Measurements from ENCODE around the gene THBS3.
"Not testable (repeated sequence)": the region's sequence is repeated elsewhere in the genome, so short reads cannot be mapped to it uniquely, and the experiment has no call there.

The THBS3 gene

DNA sequence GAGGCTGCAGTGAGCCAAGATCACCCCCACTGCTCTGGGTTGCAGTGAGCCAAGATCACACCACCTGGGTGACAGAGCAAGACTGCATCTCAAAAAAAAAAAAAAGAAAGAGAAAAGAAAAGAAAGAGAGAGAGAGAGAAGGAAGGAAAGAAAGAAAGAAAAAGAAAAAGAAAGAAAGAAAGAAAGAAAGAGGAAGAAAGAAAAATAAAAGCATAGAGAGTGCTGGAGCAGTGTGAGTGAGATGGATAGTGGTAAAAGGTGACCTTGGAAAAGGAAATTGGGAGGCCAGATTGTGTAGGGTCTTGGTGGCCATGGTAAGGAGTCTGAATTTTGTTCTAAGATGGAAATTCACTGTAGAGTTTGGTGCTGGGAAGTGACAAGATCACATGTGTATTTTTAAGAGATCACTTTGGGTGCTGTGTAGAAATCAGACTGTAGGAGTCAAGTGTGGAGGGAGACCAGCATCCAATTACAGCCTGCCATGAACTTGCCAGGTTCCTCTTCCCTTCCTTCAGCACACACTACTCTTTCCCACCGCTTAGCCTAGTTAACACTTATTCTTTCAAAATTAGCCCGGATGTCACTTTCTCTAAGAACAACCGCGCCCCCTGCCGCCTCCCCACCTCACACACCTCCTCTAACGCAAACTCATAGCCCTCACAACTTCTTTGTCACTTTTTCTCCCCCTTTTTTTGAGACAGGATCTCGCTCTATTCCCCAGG, 18.7 kb upstream of the THBS3 start:
- H3K27ac ChIP-seq (ENCODE audit: low read depth, low read length) = peak overlapping the region; percentile 81
- H3K4me1 ChIP-seq (ENCODE audit: control insufficient read depth in 5 of 5, insufficient read depth in 5 of 5, low read length in 5 of 5) = peaks cover 8 to 27% (median 17%) of the 10 kb centered on the region in 5 donors
- H3K4me3 ChIP-seq (ENCODE audit: low read depth in 1 of 5, low read length in 5 of 5) = peak overlapping the region; percentile 64 to 81 (median 76)
- H3K36me3 ChIP-seq (ENCODE audit: control insufficient read depth in 5 of 5, insufficient read depth in 5 of 5, low read length in 5 of 5) = no peaks in the 10 kb centered on the region
- H3K9me3 ChIP-seq (ENCODE audit: control insufficient read depth in 5 of 5, low read length in 5 of 5) = no peaks in the 10 kb centered on the region
- H3K9ac ChIP-seq (ENCODE audit: low read length in 5 of 5) = peak overlapping the region in 4 of 5 donors; percentile 57 to 75 (median 64)
- no peaks in the 10 kb centered on the region for H3K27me3 ChIP-seq (ENCODE audit: control insufficient read depth in 5 of 5, insufficient read depth in 4 of 5, low read length in 5 of 5)

DNA sequence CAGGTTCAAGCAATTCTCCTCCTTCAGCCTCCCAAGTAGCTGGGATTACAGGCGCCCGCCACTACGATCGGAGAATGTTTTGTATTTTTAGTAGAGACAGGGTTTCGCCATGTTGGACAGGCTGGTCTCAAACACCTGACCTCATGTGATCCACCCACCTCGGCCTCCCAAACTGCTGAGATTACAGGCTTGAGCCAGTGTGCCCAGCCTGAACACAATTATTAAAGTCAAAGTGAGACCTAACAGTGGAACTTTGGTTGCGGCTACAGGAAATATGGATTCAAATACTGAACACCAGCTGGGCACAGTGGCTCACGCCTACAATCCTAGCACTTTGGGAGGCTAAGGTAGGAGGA, 17.7 kb upstream of the THBS3 start:
- H3K27ac ChIP-seq (ENCODE audit: low read depth, low read length); H3K27me3 ChIP-seq (ENCODE audit: control insufficient read depth in 5 of 5, insufficient read depth in 4 of 5, low read length in 5 of 5); H3K36me3 ChIP-seq (ENCODE audit: control insufficient read depth in 5 of 5, insufficient read depth in 5 of 5, low read length in 5 of 5); H3K9ac ChIP-seq (ENCODE audit: low read length in 5 of 5); H3K9me3 ChIP-seq (ENCODE audit: control insufficient read depth in 5 of 5, low read length in 5 of 5); H3K4me3 ChIP-seq (ENCODE audit: low read depth in 1 of 5, low read length in 5 of 5): not testable (repeated sequence)
- H3K4me1 ChIP-seq (ENCODE audit: control insufficient read depth in 5 of 5, insufficient read depth in 5 of 5, low read length in 5 of 5) = peaks cover 8 to 27% (median 17%) of the 10 kb centered on the region in 5 donors

GRCh38 chr1:155223047-155223446, 15.3 kb upstream of the THBS3 start:
- H3K9me3 ChIP-seq (ENCODE audit: control insufficient read depth in 5 of 5, low read length in 5 of 5) = no peaks in the 10 kb centered on the region
- peaks cover 8 to 35% (median 24%) of the 10 kb centered on the region in 5 donors for H3K4me1 ChIP-seq (ENCODE audit: control insufficient read depth in 5 of 5, insufficient read depth in 5 of 5, low read length in 5 of 5)
- H3K4me3 ChIP-seq (ENCODE audit: low read depth in 1 of 5, low read length in 5 of 5) = no peak overlapping the region
- H3K36me3 ChIP-seq (ENCODE audit: control insufficient read depth in 5 of 5, insufficient read depth in 5 of 5, low read length in 5 of 5) = no peaks in the 10 kb centered on the region
- no peak overlapping the region for H3K9ac ChIP-seq (ENCODE audit: low read length in 5 of 5)
- no peak overlapping the region for H3K27ac ChIP-seq (ENCODE audit: low read depth, low read length)
- H3K27me3 ChIP-seq (ENCODE audit: control insufficient read depth in 5 of 5, insufficient read depth in 4 of 5, low read length in 5 of 5) = no peaks in the 10 kb centered on the region

- not testable (repeated sequence) for H3K4me3 ChIP-seq (ENCODE audit: low read depth in 1 of 5, low read length in 5 of 5); H3K9me3 ChIP-seq (ENCODE audit: control insufficient read depth in 5 of 5, low read length in 5 of 5); H3K27me3 ChIP-seq (ENCODE audit: control insufficient read depth in 5 of 5, insufficient read depth in 4 of 5, low read length in 5 of 5); H3K27ac ChIP-seq (ENCODE audit: low read depth, low read length); H3K9ac ChIP-seq (ENCODE audit: low read length in 5 of 5)
- peaks cover 0 to 13% (median 9%) of the 10 kb centered on the region in 5 donors for H3K4me1 ChIP-seq (ENCODE audit: control insufficient read depth in 5 of 5, insufficient read depth in 5 of 5, low read length in 5 of 5)
- peaks cover 0 to 11% (median 0%) of the 10 kb centered on the region in 5 donors for H3K36me3 ChIP-seq (ENCODE audit: control insufficient read depth in 5 of 5, insufficient read depth in 5 of 5, low read length in 5 of 5)
These were observed 12.7 kb upstream of the THBS3 start for GRCh38 chr1:155220211-155220965.

DNA sequence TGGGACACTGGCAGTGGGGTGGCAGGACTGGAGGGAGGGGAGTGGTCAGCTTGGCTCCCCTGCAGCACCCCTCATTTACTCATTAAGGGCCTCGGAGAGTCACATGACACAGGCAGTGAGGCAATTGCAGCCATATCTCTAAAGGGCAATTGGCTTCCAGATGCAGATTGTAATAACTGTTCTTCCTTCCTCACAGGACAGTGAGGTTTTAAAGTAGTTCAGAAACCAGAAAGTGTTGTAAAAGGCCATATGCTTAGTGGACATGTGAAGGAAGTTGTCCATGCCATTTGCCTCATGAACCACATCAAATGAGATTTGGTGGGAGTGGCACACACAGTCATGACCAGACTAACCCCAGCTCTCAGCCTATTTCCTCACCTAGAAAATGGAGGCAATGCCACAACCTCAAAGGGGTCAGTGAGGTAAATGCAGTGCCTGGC, 11.9 kb upstream of the THBS3 start:
- Histone ChIP-seq H3K9me3 (ENCODE audit: control insufficient read depth in 5 of 5, low read length in 5 of 5) (no peaks in the 10 kb centered on the region), H3K9ac (ENCODE audit: low read length in 5 of 5) (no peak overlapping the region), H3K36me3 (ENCODE audit: control insufficient read depth in 5 of 5, insufficient read depth in 5 of 5, low read length in 5 of 5) (peaks cover 0 to 16% (median 0%) of the 10 kb centered on the region in 5 donors), H3K4me1 (ENCODE audit: control insufficient read depth in 5 of 5, insufficient read depth in 5 of 5, low read length in 5 of 5) (peaks cover 0 to 13% (median 9%) of the 10 kb centered on the region in 5 donors), H3K27ac (ENCODE audit: low read depth, low read length) (no peak overlapping the region), H3K4me3 (ENCODE audit: low read depth in 1 of 5, low read length in 5 of 5) (peak overlapping the region in 3 of 5 donors; percentile 29 to 42 (median 35)), H3K27me3 (ENCODE audit: control insufficient read depth in 5 of 5, insufficient read depth in 4 of 5, low read length in 5 of 5) (no peaks in the 10 kb centered on the region)

- no peak overlapping the region for H3K27ac ChIP-seq (ENCODE audit: low read depth, low read length)
- H3K9ac ChIP-seq (ENCODE audit: low read length in 5 of 5) = peak overlapping the region in 1 of 5 donors; percentile 32
- peaks cover 0 to 12% (median 9%) of the 10 kb centered on the region in 5 donors for H3K4me1 ChIP-seq (ENCODE audit: control insufficient read depth in 5 of 5, insufficient read depth in 5 of 5, low read length in 5 of 5)
- H3K9me3 ChIP-seq (ENCODE audit: control insufficient read depth in 5 of 5, low read length in 5 of 5) = no peaks in the 10 kb centered on the region
- no peaks in the 10 kb centered on the region for H3K27me3 ChIP-seq (ENCODE audit: control insufficient read depth in 5 of 5, insufficient read depth in 4 of 5, low read length in 5 of 5)
- peaks cover 0 to 16% (median 0%) of the 10 kb centered on the region in 5 donors for H3K36me3 ChIP-seq (ENCODE audit: control insufficient read depth in 5 of 5, insufficient read depth in 5 of 5, low read length in 5 of 5)
- peak overlapping the region in 4 of 5 donors; percentile 13 to 42 (median 32) for H3K4me3 ChIP-seq (ENCODE audit: low read depth in 1 of 5, low read length in 5 of 5)
These were observed 11.3 kb upstream of the THBS3 start for GRCh38 chr1:155218854-155219591.

DNA sequence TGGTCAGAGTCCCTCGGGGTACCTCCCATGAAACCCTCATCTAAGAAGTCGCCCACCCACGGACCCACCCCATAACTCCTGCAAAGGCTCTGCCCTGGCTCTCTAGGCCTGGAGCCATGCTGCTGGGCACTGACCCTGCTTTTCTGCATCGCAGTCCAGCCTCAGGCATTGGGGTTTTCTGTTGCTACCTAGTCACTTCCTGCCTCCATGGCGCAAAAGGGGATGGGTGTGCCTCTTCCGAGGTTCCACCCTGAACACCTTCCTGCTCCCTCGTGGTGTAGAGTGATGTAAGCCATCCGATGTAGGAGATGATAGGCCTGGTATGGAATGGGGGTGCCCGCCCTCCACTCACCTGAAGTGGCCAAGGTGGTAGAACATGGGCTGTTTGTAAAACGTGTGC, 7.0 kb upstream of the THBS3 start:
- Histone ChIP-seq H3K36me3 (ENCODE audit: control insufficient read depth in 5 of 5, insufficient read depth in 5 of 5, low read length in 5 of 5) (peaks cover 0 to 43% (median 5%) of the 10 kb centered on the region in 5 donors), H3K4me1 (ENCODE audit: control insufficient read depth in 5 of 5, insufficient read depth in 5 of 5, low read length in 5 of 5) (peaks cover 0 to 15% (median 11%) of the 10 kb centered on the region in 5 donors)
- not testable (repeated sequence) for H3K4me3 ChIP-seq (ENCODE audit: low read depth in 1 of 5, low read length in 5 of 5); H3K27me3 ChIP-seq (ENCODE audit: control insufficient read depth in 5 of 5, insufficient read depth in 4 of 5, low read length in 5 of 5); H3K9me3 ChIP-seq (ENCODE audit: control insufficient read depth in 5 of 5, low read length in 5 of 5); H3K27ac ChIP-seq (ENCODE audit: low read depth, low read length); H3K9ac ChIP-seq (ENCODE audit: low read length in 5 of 5)

DNA sequence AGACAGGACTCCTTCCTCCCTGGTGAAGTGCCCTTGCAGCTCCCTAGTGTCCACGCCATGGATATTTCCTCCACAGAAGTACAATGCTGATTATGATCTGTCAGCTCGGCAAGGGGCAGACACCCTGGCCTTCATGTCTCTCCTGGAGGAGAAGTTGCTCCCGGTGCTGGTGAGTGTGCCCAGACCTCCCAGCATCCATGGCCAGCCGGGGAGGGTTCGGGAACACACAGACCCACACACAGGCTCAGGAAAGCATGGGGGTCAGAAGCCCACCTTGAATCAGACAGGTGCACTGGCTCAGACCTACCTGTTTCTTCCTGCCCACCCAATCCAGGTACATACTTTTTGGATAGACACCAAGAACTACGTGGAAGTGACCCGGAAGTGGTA, 4.3 kb upstream of the THBS3 start:
- Histone ChIP-seq H3K36me3 (ENCODE audit: control insufficient read depth in 5 of 5, insufficient read depth in 5 of 5, low read length in 5 of 5) (peaks cover 0 to 43% (median 5%) of the 10 kb centered on the region in 5 donors), H3K4me1 (ENCODE audit: control insufficient read depth in 5 of 5, insufficient read depth in 5 of 5, low read length in 5 of 5) (peaks cover 8 to 26% (median 22%) of the 10 kb centered on the region in 5 donors)
- H3K4me3 ChIP-seq (ENCODE audit: low read depth in 1 of 5, low read length in 5 of 5); H3K27me3 ChIP-seq (ENCODE audit: control insufficient read depth in 5 of 5, insufficient read depth in 4 of 5, low read length in 5 of 5); H3K9me3 ChIP-seq (ENCODE audit: control insufficient read depth in 5 of 5, low read length in 5 of 5); H3K27ac ChIP-seq (ENCODE audit: low read depth, low read length); H3K9ac ChIP-seq (ENCODE audit: low read length in 5 of 5): not testable (repeated sequence)

- H3K4me1 ChIP-seq (ENCODE audit: control insufficient read depth in 5 of 5, insufficient read depth in 5 of 5, low read length in 5 of 5) = peaks cover 8 to 30% (median 28%) of the 10 kb centered on the region in 5 donors
- H3K9ac ChIP-seq (ENCODE audit: low read length in 5 of 5); H3K27me3 ChIP-seq (ENCODE audit: control insufficient read depth in 5 of 5, insufficient read depth in 4 of 5, low read length in 5 of 5); H3K4me3 ChIP-seq (ENCODE audit: low read depth in 1 of 5, low read length in 5 of 5); H3K27ac ChIP-seq (ENCODE audit: low read depth, low read length); H3K9me3 ChIP-seq (ENCODE audit: control insufficient read depth in 5 of 5, low read length in 5 of 5): not testable (repeated sequence)
- H3K36me3 ChIP-seq (ENCODE audit: control insufficient read depth in 5 of 5, insufficient read depth in 5 of 5, low read length in 5 of 5) = peaks cover 0 to 40% (median 5%) of the 10 kb centered on the region in 5 donors
These were observed 3.8 kb upstream of the THBS3 start for GRCh38 chr1:155211381-155212050.
